Tibial nerve (tissue), 3 donors: ENCODE results near the gene CLPTM1.
A peak's percentile ranks its signal among the peaks of the same experiment; 100 is the strongest.

Experiments used
- CTCF ChIP-seq, 5 experiments: fragments of 200-600 bp in 3 of 5; fragments of 450-650 bp in 2 of 5; sonication (generic) in 3 of 5; IDR thresholded peaks; one replicate each; pipeline ENCODE4 v1.5.1; 2016 to 2019; ENCODE audit warnings: antibody characterized with exemption in 5 of 5, mild to moderate bottlenecking in 3 of 5, moderate library complexity in 2 of 5
- POLR2A ChIP-seq, 2 donors: fragments of 450-650 bp; IDR thresholded peaks; one replicate each; pipeline ENCODE4 v1.6.1; 2017; ENCODE audit warnings: antibody characterized with exemption in 2 of 2, mild to moderate bottlenecking in 2 of 2, moderate library complexity in 2 of 2

DNA sequence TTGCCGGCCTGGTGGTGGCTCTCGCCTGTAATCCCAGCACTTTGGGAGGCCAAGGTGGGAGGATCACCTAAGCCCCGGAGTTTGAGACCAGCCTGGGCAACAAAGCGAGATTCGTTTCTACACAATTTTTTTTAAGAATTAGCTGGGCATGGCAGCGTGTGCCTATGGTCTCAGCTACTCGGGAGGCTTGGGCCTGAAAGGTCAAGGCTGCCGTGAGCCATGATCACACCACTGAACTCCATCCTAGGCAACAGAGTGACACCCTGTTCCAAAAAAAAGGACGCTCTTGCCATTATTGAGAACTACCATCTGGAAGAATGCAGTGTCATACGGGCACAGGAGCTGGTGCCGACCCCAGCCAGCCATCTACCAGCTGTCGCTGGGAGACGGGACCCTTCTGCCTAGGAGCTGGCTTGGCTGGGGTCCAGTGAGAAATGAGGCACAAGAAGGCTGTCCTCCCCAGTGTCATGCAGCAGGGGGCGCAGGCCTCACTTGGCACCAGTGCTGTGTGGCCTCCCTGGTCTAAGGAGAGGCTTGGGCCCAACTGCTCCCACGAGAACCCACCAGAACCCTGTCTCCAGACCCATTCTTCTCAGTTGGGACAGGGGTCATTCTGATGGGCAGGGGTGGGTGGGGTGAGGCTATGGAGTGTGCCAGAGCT lies 33.8 kb downstream of the CLPTM1 start:
- TF ChIP-seq CTCF (IDR thresholded peaks at IDR 0.05), result peak; percentile 31 to 53 (median 38)
- TF ChIP-seq POLR2A (IDR thresholded peaks at IDR 0.05), result no peak
